Left ventricle myocardium inferior (tissue), 1 donor: ENCODE measurements around the gene R3HDM2. TPM values are rescaled to one million over a fixed set of nuclear protein-coding genes. Genes with fewer than 3 reads are reported as not detected.

Source experiments
- DNase-seq: peaks from one replicate; pipeline ENCODE4 v3.0.0-alpha.2; 2020
- H3K27ac ChIP-seq: fragments of 200-600 bp; replicated peaks from 2 replicates; pipeline ENCODE4 v1.8.0; 2021
- H3K27me3 ChIP-seq: fragments of 200-600 bp; 2 replicates; pipeline ENCODE4 v1.8.0; 2021; ENCODE audit warnings: low read depth
- H3K36me3 ChIP-seq: fragments of 200-600 bp; 2 replicates; pipeline ENCODE4 v1.8.0; 2021
- H3K4me1 ChIP-seq: fragments of 200-600 bp; 2 replicates; pipeline ENCODE4 v1.8.0; 2021
- H3K4me3 ChIP-seq: fragments of 200-600 bp; 2 replicates; pipeline ENCODE4 v1.8.0; 2021; ENCODE audit warnings: mild to moderate bottlenecking, moderate library complexity
- H3K9me3 ChIP-seq: fragments of 200-600 bp; replicated peaks from 2 replicates; pipeline ENCODE4 v1.8.0; 2021
- intact Hi-C: fragments of 100-400 bp; cut with micrococcal nuclease; formaldehyde crosslinking; loops from one replicate; pipeline ENCODE4 v1.11.0; 2022
- total RNA-seq: library from RNA; stranded (reverse); fragmentation: NEBNext Ultra II Directional; extraction: Animal tissue kit (Norgen Biotek cat#: 25700); gene quantifications from one replicate; pipeline ENCODE4 v1.2.1, GENCODE V29; 2021
- TF ChIP-seq, protein P1 (sequence below): fragments of 200-600 bp; IDR thresholded peaks from 2 replicates; pipeline ENCODE4 v1.8.0; 2021; ENCODE audit warnings: antibody characterized with exemption, mild to moderate bottlenecking, borderline replicate concordance
- donor health status: DM: no; HTN: yes; CAD: no; lungs with severe emphysema.

R3HDM2 gene
- total RNA-seq, 1 donor from 2014 or later = 63.1 TPM

DNA sequence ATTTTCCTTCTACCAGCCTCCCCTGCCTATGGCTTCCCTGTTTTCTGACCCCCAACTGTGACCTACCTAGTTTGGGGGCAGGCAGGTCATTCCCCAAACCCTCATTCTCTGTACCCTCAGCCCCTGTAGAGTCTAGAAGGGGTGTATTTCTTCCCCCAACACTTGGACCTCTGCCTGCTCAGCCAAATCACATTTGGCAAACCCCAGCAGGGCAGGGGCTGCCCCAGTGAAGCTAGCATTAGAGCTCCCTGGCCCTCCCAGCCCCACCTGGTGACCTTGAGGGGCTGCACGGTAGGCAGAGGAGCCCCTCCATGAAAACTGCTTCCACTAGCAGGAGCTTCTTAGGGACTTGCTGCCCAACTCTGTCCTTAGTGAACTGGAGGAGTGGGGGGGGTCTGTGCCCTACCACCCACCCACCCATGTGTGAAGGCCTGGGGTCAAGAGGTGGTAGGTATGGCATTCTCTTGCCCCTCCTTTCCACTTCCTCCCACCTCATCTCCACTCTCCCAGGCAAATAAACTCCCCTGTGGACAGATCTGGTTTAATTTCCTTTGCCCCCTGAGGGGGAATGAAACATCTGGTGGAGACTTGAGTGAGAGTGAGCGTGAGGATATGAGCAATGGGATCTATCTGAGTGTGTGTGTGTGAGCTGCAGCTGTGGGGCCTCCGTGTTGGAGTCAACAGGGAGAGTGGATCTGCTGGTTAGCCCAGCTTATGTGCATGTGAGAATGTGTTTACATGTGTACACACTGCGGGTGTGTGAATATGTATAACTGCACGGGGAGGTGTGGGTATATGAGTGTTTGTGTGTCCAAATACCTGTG, 212.6 kb downstream of the R3HDM2 start:
- peaks cover 42% of the 10 kb centered on the region for H3K4me1 ChIP-seq
- TF ChIP-seq, protein P1, sequence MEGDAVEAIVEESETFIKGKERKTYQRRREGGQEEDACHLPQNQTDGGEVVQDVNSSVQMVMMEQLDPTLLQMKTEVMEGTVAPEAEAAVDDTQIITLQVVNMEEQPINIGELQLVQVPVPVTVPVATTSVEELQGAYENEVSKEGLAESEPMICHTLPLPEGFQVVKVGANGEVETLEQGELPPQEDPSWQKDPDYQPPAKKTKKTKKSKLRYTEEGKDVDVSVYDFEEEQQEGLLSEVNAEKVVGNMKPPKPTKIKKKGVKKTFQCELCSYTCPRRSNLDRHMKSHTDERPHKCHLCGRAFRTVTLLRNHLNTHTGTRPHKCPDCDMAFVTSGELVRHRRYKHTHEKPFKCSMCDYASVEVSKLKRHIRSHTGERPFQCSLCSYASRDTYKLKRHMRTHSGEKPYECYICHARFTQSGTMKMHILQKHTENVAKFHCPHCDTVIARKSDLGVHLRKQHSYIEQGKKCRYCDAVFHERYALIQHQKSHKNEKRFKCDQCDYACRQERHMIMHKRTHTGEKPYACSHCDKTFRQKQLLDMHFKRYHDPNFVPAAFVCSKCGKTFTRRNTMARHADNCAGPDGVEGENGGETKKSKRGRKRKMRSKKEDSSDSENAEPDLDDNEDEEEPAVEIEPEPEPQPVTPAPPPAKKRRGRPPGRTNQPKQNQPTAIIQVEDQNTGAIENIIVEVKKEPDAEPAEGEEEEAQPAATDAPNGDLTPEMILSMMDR = no peak
- DNase-seq = no peak
- no peak overlapping the region for H3K27ac ChIP-seq
- H3K9me3 ChIP-seq = no peaks in the 10 kb centered on the region
- H3K36me3 ChIP-seq = no peaks in the 10 kb centered on the region
- H3K4me3 ChIP-seq = no peak overlapping the region
- intact Hi-C loops = no loop called here
- H3K27me3 ChIP-seq = peaks cover 87% of the 10 kb centered on the region

DNA sequence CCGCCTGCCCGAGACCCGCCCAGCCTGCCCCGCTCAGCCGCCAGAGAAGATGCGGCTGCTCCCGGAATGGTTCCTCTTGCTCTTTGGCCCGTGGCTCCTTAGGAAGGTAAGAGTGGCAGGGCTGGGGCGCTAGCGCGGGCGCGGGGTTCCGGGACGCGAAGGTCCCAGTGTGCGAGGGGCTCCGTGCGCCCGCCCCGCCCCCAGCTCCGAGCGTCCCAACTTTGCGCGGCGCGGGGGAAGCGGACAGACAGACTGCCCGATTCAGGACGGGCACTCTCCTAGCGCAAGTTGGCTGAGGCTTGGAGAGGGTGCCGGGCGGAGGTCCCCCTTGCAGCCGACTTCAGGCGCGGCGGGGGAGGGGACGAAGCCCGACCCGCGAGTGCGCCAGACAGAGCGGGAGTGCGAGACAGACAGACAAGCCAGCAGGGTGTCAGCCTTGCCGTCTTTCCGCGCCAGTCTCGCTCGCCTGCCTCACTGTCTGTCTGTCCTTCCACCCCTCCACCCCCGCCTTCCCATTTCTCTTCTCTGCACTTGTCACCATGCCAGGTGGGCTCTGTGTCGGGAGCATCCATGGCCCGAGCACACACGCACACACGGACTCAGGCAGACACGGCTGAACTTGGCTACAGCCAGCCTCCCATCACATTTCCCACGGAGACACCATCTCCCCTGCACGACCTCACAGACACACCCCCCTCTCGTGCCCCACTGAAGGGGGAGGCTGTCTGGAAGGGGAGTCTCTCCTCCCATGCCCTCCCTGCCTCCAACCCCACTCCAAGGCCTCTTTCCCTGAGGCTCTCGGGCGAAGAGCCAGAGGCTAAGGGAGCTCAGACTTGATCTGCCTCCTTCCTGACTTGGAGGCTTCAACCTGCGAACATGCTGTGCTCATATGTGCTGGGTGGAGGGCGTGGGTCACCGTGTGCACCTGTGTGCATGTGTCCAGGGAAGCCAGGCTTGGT, 213.6 kb downstream of the R3HDM2 start:
- peaks cover 5% of the 10 kb centered on the region for H3K36me3 ChIP-seq

DNA sequence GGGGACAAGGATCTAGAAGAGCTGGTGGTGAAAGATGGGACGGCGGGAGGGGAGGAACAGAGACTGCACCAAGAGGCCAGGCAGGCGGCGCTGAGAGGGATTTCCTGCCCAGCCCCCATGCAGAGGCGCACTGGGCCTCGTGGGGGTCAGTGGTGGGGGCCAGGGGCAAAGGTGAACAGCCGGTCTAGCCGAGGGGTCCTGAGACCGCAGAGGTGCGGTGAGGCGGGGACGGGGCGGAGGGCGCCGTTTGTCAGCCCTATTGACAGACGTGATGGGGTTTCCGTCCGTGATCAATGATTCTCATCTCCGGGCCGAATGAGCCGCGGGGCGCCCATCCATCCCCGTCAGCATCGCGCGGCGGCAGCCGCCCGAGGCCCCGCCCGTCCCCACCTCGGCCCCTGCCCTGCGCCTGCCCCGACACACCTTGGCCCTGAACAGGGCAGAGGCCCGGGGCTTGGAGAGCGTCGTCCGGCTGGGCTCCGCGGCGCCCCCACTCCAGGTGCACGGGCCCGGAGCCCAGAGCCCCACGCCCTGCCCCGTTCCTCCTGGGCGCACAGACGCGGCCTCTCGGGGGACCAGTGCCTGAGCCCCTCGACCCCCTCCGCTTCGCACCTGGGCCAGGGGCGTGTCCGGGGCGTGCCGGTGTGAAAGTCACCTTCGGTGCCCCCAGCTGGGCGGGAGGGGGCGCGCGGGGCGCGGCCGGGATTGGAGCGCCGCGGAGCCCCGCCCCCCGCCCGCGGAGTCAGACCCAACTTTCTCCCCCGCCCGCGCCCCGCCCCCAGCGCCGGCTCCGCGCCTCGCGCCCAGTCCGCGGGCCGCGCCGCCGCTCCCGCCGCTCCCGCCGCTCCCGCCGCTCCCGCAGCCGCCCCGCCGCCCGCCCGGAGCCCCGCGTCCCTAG, 214.6 kb downstream of the R3HDM2 start, which contains the start of gene NXPH4:
TSS of gene NXPH4 (plus strand) at position 781 of the 898 bp plus-strand sequence. CDS start 176 bp downstream, outside the sequence.
- H3K4me3 ChIP-seq = peak within 1 kb of the TSS; percentile 70
- intact Hi-C loops = no loop called here
- peaks cover 68% of the 10 kb centered on the region for H3K27me3 ChIP-seq
- H3K9me3 ChIP-seq = no peaks in the 10 kb centered on the region
- no peak within 1 kb of the TSS for H3K27ac ChIP-seq
- H3K36me3 ChIP-seq = peaks cover 15% of the 10 kb centered on the region
- peak; percentile 55 for DNase-seq
- TF ChIP-seq, protein P1 = no peak
- peaks cover 51% of the 10 kb centered on the region for H3K4me1 ChIP-seq

More for the DNA sequence above, 213.6 kb downstream of the R3HDM2 start:
- peaks cover 51% of the 10 kb centered on the region for H3K4me1 ChIP-seq
- intact Hi-C loops = no loop called here
- no peak overlapping the region for H3K27ac ChIP-seq
- H3K9me3 ChIP-seq = no peaks in the 10 kb centered on the region
- peaks cover 77% of the 10 kb centered on the region for H3K27me3 ChIP-seq
- peak overlapping the region; percentile 70 for H3K4me3 ChIP-seq
- DNase-seq = no peak
- TF ChIP-seq, protein P1 = no peak

DNA sequence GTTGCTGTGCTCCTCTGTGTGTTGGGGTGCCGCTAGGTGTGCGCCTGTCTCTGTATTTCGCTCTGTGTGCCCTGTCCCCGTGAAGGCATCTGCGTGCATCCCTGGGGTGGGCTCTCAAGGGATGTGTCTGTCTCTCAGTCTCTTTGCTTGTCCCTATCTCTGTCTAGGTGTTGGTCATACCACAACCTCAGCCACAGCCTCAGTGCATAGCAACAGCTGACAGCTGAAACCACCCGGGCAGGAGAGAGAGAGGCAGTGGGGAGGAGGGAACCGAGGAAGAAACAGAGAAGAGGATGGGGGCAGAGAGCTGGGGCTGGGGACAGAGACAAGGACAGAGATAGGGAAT, 215.2 kb downstream of the R3HDM2 start:
- no peaks in the 10 kb centered on the region for H3K9me3 ChIP-seq
- DNase-seq = no peak
- peak overlapping the region; percentile 70 for H3K4me3 ChIP-seq
- H3K36me3 ChIP-seq = peaks cover 21% of the 10 kb centered on the region
- intact Hi-C loops = no loop called here
- TF ChIP-seq, protein P1 = no peak
- H3K27me3 ChIP-seq = peaks cover 61% of the 10 kb centered on the region
- peaks cover 51% of the 10 kb centered on the region for H3K4me1 ChIP-seq
- H3K27ac ChIP-seq = no peak overlapping the region
